ENCODE measurements around the gene RPL22.

The RPL22 gene

GRCh38 chr1:6166655-6167390 is 32.6 kb downstream of the RPL22 start:
- Histone ChIP-seq H3K27me3 (ENCODE audit: low read depth, low read length) (no peaks in the 10 kb centered on the region), H2AFZ (ENCODE audit: low read depth, low read length) (no peak overlapping the region), H3K9me3 (ENCODE audit: insufficient read depth, low read length) (no peaks in the 10 kb centered on the region), H3K27ac (ENCODE audit: low read length) (no peak overlapping the region), H3K79me2 (ENCODE audit: low read length) (no peaks in the 10 kb centered on the region), H3K4me3 (ENCODE audit: low read length) (no peak overlapping the region), H3K36me3 (replicated peaks; ENCODE audit: low read depth, low read length) (no peaks in the 10 kb centered on the region), H3K4me2 (ENCODE audit: low read length) (no peak overlapping the region), H4K20me1 (ENCODE audit: insufficient read depth, low read length) (no peaks in the 10 kb centered on the region), H3K9ac (ENCODE audit: low read length) (no peak overlapping the region), H3K4me1 (ENCODE audit: low read length) (peaks cover 13% of the 10 kb centered on the region)
- TF ChIP-seq, protein P1, sequence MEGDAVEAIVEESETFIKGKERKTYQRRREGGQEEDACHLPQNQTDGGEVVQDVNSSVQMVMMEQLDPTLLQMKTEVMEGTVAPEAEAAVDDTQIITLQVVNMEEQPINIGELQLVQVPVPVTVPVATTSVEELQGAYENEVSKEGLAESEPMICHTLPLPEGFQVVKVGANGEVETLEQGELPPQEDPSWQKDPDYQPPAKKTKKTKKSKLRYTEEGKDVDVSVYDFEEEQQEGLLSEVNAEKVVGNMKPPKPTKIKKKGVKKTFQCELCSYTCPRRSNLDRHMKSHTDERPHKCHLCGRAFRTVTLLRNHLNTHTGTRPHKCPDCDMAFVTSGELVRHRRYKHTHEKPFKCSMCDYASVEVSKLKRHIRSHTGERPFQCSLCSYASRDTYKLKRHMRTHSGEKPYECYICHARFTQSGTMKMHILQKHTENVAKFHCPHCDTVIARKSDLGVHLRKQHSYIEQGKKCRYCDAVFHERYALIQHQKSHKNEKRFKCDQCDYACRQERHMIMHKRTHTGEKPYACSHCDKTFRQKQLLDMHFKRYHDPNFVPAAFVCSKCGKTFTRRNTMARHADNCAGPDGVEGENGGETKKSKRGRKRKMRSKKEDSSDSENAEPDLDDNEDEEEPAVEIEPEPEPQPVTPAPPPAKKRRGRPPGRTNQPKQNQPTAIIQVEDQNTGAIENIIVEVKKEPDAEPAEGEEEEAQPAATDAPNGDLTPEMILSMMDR (IDR thresholded peaks at IDR 0.05; ENCODE audit: low read depth, low read length), result no peak
- TF ChIP-seq EZH2phosphoT487 (IDR thresholded peaks at IDR 0.05; ENCODE audit: low read depth), result no peak

DNA sequence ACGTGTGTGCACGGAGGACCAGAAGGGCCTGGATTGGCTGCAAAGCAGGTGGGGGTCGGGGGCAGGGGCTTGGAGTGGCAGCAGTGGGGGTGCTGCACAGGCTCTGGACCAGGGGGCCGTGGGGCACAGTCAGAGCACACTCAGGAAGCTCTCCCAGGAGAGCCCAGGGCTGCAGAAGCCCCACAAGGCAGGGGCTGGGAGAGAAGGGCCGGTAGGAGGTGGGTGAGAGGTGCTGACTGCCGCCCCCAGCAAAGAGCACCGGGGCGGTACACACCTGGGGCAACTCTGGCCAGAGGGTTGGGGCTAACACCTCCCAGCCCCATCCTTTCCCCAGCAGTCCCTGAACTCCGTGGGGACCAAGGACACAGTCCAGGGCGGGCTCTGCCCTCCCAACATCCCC is 33.2 kb downstream of the RPL22 start:
- no peaks in the 10 kb centered on the region for H3K36me3 ChIP-seq (replicated peaks; ENCODE audit: low read depth, low read length)
- peaks cover 10% of the 10 kb centered on the region for H3K4me1 ChIP-seq (ENCODE audit: low read length)
- H3K27ac ChIP-seq (ENCODE audit: low read length), result no peak overlapping the region
- no peak overlapping the region for H3K4me3 ChIP-seq (ENCODE audit: low read length)
- H3K4me2 ChIP-seq (ENCODE audit: low read length), result no peak overlapping the region
- H3K9ac ChIP-seq (ENCODE audit: low read length), result no peak overlapping the region
- no peaks in the 10 kb centered on the region for H4K20me1 ChIP-seq (ENCODE audit: insufficient read depth, low read length)
- H3K27me3 ChIP-seq (ENCODE audit: low read depth, low read length), result no peaks in the 10 kb centered on the region
- H2AFZ ChIP-seq (ENCODE audit: low read depth, low read length), result no peak overlapping the region
- TF ChIP-seq, protein P1 (IDR thresholded peaks at IDR 0.05; ENCODE audit: low read depth, low read length), result no peak
- TF ChIP-seq EZH2phosphoT487 (IDR thresholded peaks at IDR 0.05; ENCODE audit: low read depth), result no peak
- no peaks in the 10 kb centered on the region for H3K9me3 ChIP-seq (ENCODE audit: insufficient read depth, low read length)
- H3K79me2 ChIP-seq (ENCODE audit: low read length), result no peaks in the 10 kb centered on the region

DNA sequence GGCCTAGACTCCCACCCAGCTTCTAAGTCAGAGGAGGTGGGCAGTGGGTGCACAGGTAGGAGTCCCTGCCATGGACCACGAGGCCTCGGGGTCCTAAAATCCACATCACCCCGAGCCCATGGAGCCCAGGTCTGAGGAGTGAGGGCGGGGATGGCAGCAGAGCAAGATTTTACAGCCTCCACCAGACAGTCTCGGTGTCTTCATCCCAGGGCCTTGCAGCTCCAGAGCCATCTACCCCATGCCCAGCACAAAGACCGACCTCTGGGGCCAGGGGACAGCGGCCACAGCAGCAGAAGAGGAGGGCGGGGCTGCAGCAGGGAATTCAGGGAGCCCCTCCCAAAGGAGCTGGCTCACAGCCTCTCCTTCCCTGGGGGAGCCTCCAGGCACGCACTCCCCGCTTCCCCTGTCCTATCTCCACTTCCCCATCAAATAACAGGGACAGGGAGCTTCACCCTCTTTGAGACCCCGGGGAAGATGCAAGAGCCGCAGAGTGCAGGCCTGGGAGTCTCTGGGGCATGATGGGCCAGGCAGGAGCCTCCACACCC is 33.9 kb downstream of the RPL22 start:
- Histone ChIP-seq H4K20me1 (ENCODE audit: insufficient read depth, low read length) (no peaks in the 10 kb centered on the region), H3K27me3 (ENCODE audit: low read depth, low read length) (no peaks in the 10 kb centered on the region), H3K4me3 (ENCODE audit: low read length) (no peak overlapping the region), H3K27ac (ENCODE audit: low read length) (no peak overlapping the region), H3K9me3 (ENCODE audit: insufficient read depth, low read length) (no peaks in the 10 kb centered on the region), H3K4me1 (ENCODE audit: low read length) (peaks cover 3% of the 10 kb centered on the region), H3K36me3 (replicated peaks; ENCODE audit: low read depth, low read length) (no peaks in the 10 kb centered on the region), H2AFZ (ENCODE audit: low read depth, low read length) (no peak overlapping the region), H3K79me2 (ENCODE audit: low read length) (no peaks in the 10 kb centered on the region), H3K9ac (ENCODE audit: low read length) (no peak overlapping the region), H3K4me2 (ENCODE audit: low read length) (no peak overlapping the region)
- TF ChIP-seq, protein P1 (IDR thresholded peaks at IDR 0.05; ENCODE audit: low read depth, low read length), result no peak
- TF ChIP-seq EZH2phosphoT487 (IDR thresholded peaks at IDR 0.05; ENCODE audit: low read depth), result no peak

- Histone ChIP-seq H3K79me2 (ENCODE audit: low read length) (no peaks in the 10 kb centered on the region), H3K4me1 (ENCODE audit: low read length) (no peaks in the 10 kb centered on the region), H4K20me1 (ENCODE audit: insufficient read depth, low read length) (no peaks in the 10 kb centered on the region), H3K9ac (ENCODE audit: low read length) (no peak overlapping the region), H3K4me2 (ENCODE audit: low read length) (no peak overlapping the region), H3K27ac (ENCODE audit: low read length) (no peak overlapping the region), H3K27me3 (ENCODE audit: low read depth, low read length) (no peaks in the 10 kb centered on the region), H3K36me3 (replicated peaks; ENCODE audit: low read depth, low read length) (no peaks in the 10 kb centered on the region), H3K4me3 (ENCODE audit: low read length) (no peak overlapping the region), H2AFZ (ENCODE audit: low read depth, low read length) (no peak overlapping the region), H3K9me3 (ENCODE audit: insufficient read depth, low read length) (no peaks in the 10 kb centered on the region)
- TF ChIP-seq EZH2phosphoT487 (IDR thresholded peaks at IDR 0.05; ENCODE audit: low read depth), result no peak
- TF ChIP-seq, protein P1 (IDR thresholded peaks at IDR 0.05; ENCODE audit: low read depth, low read length), result no peak
These were observed 34.4 kb downstream of the RPL22 start for GRCh38 chr1:6165027-6165426.

Measured in OCI-LY3 (cell line).